HG02678 (cell line): ENCODE results near the gene NPAP1.
"Not testable (repeated sequence)": the region's sequence is repeated elsewhere in the genome, so short reads cannot be mapped to it uniquely, and the experiment has no call there.

Experiments
- ATAC-seq: cut with Tn5 transposase; IDR thresholded peaks from one replicate; pipeline ENCODE4 v1.9.1; 2021; ENCODE audit warnings: mild to moderate bottlenecking, moderate library complexity; ENCODE audit not compliant: unreplicated experiment

The NPAP1 gene, protein sequence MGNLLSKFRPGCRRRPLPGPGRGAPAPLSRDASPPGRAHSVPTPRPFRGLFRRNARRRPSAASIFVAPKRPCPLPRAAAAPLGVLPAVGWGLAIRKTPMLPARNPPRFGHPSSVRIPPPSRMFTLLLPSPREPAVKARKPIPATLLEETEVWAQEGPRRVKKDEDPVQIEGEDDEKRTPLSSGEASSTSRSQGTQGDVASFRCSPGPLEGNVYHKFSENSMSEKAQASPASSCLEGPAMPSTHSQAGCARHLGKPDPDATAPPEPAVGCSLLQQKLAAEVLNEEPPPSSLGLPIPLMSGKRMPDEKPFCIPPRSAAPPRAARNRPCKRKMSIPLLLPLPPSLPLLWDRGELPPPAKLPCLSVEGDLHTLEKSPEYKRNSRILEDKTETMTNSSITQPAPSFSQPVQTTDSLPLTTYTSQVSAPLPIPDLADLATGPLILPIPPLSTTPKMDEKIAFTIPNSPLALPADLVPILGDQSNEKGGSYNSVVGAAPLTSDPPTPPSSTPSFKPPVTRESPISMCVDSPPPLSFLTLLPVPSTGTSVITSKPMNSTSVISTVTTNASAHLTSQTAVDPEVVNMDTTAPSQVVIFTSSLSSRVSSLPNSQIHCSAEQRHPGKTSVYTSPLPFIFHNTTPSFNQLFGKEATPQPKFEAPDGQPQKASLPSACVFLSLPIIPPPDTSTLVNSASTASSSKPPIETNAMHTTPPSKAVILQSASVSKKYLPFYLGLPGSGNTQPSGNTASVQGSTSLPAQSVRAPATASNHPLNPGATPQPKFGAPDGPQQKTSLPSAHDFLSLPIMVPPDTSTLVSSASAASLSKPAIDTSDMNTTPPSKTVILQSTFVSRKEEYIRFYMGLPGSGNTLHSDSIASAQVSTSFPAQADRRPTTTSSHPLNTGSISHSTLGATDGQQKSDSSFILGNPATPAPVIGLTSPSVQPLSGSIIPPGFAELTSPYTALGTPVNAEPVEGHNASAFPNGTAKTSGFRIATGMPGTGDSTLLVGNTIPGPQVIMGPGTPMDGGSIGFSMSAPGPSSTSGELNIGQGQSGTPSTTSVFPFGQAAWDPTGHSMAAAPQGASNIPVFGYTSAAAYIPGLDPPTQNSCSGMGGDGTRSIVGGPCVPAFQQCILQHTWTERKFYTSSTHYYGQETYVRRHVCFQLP

DNA sequence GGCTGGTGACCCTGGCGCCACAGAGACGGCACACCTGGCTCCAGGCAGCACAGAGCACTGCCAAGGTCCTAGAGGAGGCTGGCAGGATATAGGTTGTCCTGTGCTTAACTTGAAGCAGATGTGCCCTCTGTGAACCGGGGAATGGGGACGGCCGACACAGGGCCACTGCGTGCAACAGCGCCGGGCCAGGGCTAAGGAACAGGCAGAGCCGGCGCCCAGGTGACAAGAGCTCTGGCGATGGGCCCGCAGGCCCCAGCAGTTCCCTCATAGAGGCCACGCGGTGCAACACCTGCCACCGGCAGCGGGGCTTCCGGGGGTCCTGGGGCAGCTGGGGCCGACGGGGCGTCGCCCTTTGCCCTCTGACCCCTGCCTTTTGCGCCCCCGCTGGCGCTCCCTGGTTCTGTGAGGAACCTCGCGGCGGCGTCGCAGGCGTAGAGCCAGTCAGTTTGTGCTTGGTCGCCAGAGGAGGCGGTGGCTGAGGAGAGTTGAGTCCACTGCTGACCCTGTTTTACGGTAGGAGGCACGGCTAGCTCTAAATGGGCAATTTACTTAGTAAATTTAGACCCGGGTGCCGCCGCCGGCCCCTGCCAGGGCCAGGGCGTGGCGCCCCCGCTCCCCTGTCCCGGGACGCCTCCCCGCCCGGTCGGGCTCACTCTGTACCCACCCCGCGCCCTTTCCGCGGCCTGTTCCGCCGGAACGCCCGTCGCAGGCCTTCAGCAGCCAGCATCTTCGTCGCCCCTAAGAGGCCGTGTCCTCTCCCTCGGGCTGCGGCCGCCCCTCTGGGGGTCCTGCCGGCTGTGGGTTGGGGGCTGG, at the start of gene NPAP1:
Gene NPAP1, plus strand, starts transcription at position 444 of the 813 bp plus-strand sequence. Its CDS starts 93 bp downstream, at position 537.
- ATAC-seq: no peak

DNA sequence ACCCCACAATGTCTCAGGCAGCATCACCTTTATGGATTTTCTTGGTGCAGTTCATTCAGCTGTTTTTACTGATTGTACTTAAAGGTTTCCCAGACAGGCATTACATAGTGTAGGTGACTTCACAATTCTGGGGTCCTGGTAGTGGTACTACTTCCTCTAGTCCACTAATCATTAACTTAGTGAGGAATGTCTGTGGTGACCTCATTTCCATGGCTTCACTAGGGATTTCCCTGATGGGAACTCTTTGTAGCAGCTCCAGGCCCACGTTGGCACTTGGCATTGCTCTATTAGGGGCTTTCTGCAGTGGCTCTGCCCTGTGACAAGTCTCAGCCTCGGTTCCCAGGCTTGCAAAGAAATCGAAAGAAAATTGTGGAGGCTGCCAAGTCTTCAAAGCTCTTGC, 48.1 kb upstream of the NPAP1 start:
- no peak for ATAC-seq

DNA sequence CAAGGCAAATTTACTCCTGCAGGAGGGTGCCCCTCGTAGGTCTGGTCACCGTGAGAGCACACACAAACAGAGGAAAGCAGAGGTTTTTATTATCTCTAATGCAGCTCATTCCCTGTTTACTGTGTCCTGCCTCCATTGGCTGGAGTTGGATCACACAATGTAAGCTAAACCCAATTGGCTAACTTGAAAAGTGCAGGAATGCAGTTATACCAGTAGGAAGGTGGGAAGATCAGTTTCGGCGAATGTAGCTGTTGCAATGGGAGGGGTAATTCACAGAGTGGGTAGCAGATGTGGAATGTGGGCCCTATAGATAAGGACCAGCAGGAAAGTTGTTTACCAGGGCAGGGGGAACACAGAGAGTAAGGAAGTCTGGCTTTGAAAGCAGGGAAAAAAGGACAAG, 42.5 kb upstream of the NPAP1 start:
- no peak for ATAC-seq

DNA sequence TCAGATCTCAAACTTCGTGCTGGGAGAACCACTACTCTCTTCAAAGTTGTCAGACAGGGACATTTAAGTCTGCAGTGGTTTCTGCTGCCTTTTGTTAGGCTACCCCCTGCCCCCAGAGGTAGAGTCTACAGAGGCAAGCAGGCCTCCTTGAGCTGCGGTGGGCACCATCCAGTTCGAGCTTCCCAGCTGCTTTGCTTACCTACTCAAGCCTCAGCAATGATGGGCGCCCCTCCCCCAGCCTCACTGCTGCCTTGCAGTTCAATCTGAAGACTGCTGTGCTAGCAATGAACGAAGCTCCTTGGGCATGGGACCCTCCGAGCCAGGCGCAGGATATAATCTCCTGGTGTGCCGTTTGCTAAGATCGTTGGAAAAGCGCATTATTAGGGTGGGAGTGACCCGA, 36.2 kb upstream of the NPAP1 start:
- ATAC-seq: not testable (repeated sequence)

DNA sequence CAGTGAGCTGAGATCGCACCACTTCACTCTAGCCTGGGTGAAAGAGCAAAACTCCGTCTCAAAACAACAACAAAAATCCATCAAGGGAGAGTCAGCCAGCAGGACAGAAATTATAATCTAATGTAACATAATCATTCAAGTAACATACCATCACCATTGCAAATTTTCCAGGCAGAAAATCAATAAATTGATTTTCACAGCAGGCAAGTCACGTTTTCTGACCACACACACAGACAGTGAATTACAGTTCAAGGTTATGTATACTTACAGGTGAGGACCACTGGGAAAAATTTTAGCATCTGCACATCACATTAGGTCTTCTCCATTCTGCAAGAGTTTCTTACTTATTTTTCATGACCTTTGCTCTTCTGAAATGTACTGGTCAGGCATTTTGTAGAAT, 29.9 kb upstream of the NPAP1 start:
- no peak for ATAC-seq

DNA sequence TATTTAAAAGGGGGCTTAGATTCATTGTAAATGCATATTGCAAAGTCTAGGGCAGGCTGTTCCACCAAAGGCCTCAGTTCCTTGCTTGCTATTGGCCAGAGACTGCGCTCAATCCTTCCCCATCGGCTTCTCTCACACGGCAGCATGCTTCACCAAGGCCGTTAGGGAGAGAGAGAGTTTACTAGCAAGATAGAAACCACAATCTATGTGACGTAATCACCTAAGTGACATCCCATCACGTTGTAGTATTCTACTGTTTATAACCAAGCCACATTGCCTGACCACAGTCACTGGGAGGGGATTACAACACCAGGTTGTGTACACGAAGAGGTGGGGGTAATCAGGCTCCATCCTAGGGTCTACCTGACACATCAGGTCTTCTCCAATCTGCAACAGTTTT, 16.0 kb upstream of the NPAP1 start:
- no peak for ATAC-seq

DNA sequence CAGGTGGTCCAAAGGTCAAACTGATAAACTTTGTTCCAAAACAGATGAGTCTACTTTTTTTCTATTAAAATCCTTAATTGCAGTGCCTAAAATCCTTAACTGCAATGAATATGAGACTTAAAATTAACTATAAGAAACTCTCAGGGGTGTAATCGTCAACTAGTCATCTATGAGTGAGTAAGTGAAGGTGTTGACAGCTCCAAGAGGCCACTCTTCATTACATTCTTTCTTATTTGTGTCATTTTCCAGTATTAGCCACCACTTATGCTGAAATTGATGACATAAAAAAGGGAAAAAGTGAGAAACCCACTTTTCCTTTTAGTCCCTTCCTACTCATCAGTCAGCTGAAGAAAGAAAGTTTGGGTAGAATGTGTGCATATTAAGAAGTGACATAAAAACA, 12.6 kb upstream of the NPAP1 start:
- ATAC-seq: no peak

DNA sequence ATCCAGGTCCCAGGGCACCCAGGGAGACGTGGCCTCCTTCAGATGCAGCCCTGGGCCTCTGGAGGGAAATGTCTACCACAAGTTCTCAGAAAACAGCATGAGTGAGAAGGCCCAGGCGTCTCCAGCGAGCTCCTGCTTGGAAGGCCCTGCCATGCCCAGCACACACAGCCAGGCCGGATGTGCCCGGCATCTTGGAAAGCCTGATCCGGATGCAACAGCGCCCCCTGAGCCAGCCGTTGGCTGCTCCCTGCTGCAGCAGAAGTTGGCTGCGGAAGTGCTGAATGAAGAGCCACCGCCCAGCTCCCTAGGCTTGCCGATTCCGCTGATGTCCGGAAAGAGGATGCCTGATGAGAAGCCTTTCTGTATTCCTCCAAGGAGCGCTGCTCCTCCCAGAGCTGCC, 856 bp downstream of the NPAP1 start:
- no peak for ATAC-seq

DNA sequence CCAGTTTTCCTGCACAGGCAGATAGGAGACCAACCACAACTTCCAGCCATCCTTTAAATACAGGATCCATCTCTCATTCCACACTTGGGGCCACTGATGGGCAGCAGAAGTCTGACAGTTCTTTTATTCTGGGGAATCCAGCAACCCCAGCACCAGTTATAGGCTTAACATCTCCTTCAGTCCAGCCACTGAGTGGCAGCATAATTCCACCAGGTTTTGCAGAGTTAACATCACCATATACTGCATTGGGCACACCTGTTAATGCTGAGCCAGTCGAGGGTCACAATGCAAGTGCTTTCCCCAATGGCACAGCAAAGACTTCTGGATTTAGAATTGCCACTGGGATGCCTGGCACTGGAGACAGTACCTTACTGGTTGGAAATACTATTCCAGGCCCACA, 2.9 kb downstream of the NPAP1 start:
- no peak for ATAC-seq

DNA sequence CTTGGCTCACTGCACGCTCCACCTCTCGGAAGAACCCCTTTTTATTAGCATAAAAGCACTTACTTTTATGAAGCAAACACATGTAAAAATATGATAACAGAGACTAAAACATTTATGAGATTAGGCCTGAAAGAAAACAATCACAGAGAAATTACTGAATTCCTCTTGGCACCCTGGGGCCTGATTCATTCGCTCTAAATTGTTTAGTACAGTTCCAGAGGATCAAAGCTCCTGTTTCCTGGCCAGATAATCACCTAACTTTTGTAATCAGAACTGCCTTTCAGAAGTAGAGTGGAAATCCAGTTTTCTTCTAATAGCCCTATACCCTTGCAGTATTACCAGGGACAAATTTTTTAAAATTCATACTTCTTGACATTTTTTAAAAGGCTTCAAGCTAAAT, 6.4 kb downstream of the NPAP1 start:
- no peak for ATAC-seq

DNA sequence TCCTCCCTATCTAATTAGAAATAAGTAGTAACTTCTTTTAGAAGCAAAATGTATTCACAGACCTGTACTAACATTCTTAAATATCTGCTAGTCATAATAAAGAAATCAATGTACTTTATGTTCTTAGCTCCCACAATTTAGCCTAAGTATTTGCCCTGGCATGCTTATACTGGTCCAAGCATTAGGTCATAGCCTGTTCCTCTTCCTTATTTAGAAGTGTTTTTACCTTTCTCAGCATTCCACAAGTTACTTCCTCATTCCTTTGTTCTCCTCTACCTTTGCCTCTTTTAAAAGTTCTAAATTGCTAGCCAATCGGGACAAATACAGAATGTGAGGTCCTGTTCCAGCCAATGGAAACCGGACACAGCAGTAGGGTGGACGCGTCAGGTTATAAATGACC, 7.3 kb downstream of the NPAP1 start:
- not testable (repeated sequence) for ATAC-seq

DNA sequence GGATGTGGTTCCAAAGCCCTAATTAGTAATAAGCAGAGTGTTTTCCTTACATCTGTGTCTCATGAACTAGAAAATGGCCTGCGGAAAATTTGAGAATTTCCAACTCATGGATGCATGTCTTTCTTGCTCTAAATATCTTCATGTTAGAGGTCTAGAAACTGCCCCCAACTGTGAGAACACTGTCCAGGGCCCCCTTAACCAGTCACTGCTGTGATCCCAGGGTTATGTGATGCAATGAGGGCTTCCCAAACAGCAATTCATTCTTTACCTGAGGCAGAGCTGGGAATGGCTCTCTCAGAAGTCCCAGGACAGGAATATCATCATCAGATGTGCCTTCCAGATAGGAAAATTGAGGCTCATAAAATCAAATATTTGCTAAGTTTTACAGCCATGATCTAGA, 8.2 kb downstream of the NPAP1 start:
- no peak for ATAC-seq

DNA sequence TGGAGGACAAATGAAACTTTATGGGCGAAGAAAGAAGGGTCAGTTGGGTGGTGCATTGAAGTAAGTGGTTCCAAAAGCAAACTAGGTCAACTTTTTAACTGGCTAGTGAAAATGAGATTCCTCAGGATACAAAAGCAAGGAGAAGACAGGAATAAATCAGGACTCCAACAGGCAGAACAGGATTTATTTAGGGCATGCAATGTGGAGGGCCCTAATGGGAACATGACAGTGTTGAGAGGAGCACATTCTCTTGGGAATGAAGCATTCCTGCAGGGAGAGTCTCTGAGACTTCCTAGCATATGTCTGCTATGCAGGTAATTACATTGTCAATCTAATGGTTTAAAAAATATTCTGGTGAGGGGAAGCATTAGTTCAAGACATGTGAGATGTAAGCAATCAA, 8.7 kb downstream of the NPAP1 start:
- no peak for ATAC-seq

DNA sequence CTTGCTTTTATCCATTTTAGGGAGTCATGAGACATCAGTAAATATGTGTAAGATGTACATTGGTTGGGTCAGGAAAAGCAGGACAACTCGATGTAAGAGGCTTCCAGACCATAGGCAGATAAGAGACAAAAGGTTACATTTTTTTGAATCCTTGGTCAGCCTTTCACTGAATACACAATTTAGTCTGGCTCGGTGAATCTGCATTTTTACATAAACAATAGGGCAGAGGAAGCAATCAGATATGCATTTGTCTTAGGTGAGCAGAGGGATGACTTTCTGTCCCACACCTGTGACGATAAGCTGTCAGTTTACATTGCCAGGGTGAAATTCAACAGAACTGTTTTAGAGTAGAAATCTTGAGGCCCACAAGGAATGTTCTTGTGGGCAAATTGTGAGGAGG, 20.6 kb downstream of the NPAP1 start:
- no peak for ATAC-seq

DNA sequence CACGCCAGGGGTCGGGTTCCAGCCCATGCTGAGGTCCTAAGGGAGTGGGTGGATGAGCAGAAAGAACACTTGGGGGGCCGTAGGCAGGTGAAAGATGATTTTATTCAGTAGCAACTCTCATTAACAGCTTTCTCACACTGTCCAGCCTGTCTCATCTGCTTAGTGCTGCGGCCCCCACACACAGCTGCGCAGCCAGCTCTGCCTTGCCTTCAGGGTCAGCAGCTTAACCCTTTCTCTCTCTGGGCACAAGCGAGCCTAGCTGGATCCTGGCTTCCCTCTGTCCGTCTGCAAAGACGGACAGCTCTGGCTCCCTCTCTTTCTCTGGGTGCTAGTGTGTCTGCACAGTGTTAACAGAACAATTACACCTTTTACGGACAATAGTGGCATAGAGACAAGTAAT, 21.3 kb downstream of the NPAP1 start:
- no peak for ATAC-seq

DNA sequence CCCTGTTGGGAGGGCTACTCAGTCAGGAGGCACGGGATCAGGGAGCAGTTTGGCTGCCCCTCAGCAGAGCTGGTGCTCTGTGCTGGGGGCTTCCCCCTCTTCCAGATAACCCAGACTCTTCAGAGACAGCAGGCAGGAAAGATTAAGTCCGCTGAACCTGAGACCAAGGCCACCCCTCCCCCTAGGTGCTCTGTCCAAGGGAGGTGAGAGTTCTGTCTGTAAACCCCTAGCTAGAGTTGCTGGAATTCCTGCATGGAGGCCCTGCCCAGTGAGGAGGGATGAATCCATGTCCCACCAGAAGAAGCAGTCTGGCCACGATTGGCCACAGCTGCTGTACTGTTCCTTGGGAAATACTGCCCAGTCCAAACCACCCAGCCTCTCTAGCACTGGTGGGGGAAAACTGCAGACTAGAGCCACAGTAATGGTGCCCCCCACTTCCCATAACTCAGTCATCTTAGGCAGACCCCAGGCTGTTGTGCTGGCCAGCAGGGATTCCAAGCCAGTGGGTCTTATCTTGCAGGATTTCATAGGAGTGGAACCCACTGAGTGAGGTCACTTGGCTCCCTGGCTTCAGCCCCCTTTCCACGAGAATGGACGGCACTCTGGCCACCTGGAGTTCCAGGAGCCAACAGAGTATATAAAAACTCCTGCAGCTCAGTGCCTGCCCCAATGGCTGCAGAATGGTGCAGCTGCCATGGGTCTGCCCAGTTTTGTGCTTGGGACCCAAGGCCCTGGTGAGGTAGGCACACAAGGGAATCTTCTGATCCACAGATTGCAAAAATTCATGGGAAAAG, 42.9 kb downstream of the NPAP1 start:
- no peak for ATAC-seq

DNA sequence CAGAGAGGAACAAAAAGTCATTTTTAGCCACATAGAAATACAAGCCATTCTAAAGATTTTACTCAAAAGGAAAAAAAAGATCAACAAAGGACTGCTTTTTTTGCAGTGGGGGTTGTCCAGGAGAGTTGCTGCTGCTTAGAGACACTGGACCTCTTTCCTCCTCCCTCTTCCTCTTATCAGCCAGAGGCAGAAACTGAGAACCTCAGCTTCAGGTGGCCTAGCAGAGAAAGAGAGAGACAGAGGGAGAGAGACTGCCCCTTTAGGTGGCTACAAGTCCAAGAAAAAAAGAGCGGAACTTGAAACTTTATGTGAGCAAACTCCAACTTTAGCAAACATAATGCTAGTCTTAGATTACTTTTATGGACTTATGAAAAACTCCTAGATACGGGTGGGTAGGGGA, 54.2 kb downstream of the NPAP1 start:
- no peak for ATAC-seq
